ENCODE measurements around the gene IL13RA2. TPM values are rescaled to one million over a fixed set of nuclear protein-coding genes. Genes with fewer than 3 reads are reported as not detected.

IL13RA2 gene
- total RNA-seq, 1 experiment from 2014 or later: not detected

Other genes starting within 250 kb of the IL13RA2 start
- gene RBMXL3, start 171.8 kb upstream of the IL13RA2 start, total RNA-seq (2021; ENCODE audit: unreplicated experiment): not detected
- gene LRCH2, start 216.5 kb upstream of the IL13RA2 start, total RNA-seq (2021; ENCODE audit: unreplicated experiment): not detected

All from HCT116 (cell line).